B cell (primary cell): ENCODE measurements around the gene GPR85. TPM values are rescaled to one million over a fixed set of nuclear protein-coding genes. Genes with fewer than 3 reads are reported as not detected.

Experiments
- ATAC-seq: fragments of 200-7000 bp; cut with Tn5 transposase; one replicate; pipeline ENCODE4 v1.10.0; 2021; ENCODE audit warnings: low read depth, mild to moderate bottlenecking, moderate number of reproducible peaks, moderate library complexity
- CTCF ChIA-PET: fragments of 350-600 bp; sonication (Branson Sonifier 250); formaldehyde crosslinking; loops from one replicate; lab custom pipeline; 2021; ENCODE audit warnings: antibody characterized with exemption, inconsistent platforms; lab: Charles Lee
- POLR2A ChIA-PET: fragments of 350-600 bp; sonication (Branson Sonifier 250); formaldehyde crosslinking; loops from one replicate; lab custom pipeline; 2021; ENCODE audit warnings: antibody characterized with exemption; lab: Charles Lee
- DNase-seq: peaks from one replicate; pipeline ENCODE4 v3.0.0; 2013
- H2AFZ ChIP-seq: 2 replicates; pipeline ENCODE4 v1.6.1; 2012; ENCODE audit warnings: mild to moderate bottlenecking, low read depth, low read length; ENCODE audit not compliant: insufficient read depth, poor library complexity, severe bottlenecking
- H3K27ac ChIP-seq, 2 donors: 1 replicate in 1 of 2; 2 replicates in 1 of 2; pipeline ENCODE4 v1.5.1; 2012 to 2013; ENCODE audit warnings: low read length in 2 of 2, mild to moderate bottlenecking in 2 of 2, moderate library complexity in 1 of 2
- H3K27me3 ChIP-seq, 4 experiments: fragments of 200-600 bp in 1 of 4; sonication (generic) in 1 of 4; replicated peaks in 1 of 4; 1 replicate in 2 of 4; 2 replicates in 2 of 4; pipeline versions ENCODE4 v1.6.1 to v1.7.0; 2013 to 2016; ENCODE audit warnings: low read length in 3 of 4, mild to moderate bottlenecking in 2 of 4, mixed read lengths in 1 of 4, moderate library complexity in 1 of 4; ENCODE audit not compliant: insufficient read depth in 4 of 4, control insufficient read depth in 3 of 4; ENCODE audit errors: control extremely low read depth in 1 of 4
- H3K36me3 ChIP-seq, 2 experiments: replicated peaks in 1 of 2; 1 replicate in 1 of 2; 2 replicates in 1 of 2; pipeline versions ENCODE4 v1.6.1 to v1.7.1; 2013; ENCODE audit warnings: low read length in 1 of 2; ENCODE audit not compliant: insufficient read depth in 2 of 2, control insufficient read depth in 1 of 2; ENCODE audit errors: control extremely low read depth in 1 of 2, extremely low read depth in 1 of 2
- H3K4me1 ChIP-seq, 2 donors: fragments of 200-600 bp in 1 of 2; sonication (generic) in 1 of 2; 1 replicate in 1 of 2; 2 replicates in 1 of 2; pipeline versions ENCODE4 v1.5.1 to v1.6.1; 2013 to 2017; ENCODE audit warnings: low read length in 2 of 2; ENCODE audit not compliant: control insufficient read depth in 2 of 2, insufficient read depth in 2 of 2
- H3K4me2 ChIP-seq: replicated peaks from 2 replicates; pipeline ENCODE3; 2012; ENCODE audit warnings: mild to moderate bottlenecking, low read depth, low read length; ENCODE audit not compliant: poor library complexity, severe bottlenecking
- H3K4me3 ChIP-seq, 5 experiments: fragments of 200-600 bp in 1 of 5; sonication (generic) in 1 of 5; 1 replicate in 3 of 5; 2 replicates in 2 of 5; pipeline versions ENCODE4 v1.5.1 to v1.7.0; 2011 to 2016; ENCODE audit warnings: low read length in 4 of 5, mild to moderate bottlenecking in 4 of 5, low read depth in 2 of 5, control low read depth in 1 of 5, moderate library complexity in 1 of 5; ENCODE audit not compliant: insufficient read depth in 1 of 5; ENCODE audit errors: control extremely low read depth in 1 of 5, extremely low read depth in 1 of 5
- H3K79me2 ChIP-seq: fragments of 200-600 bp; sonication (generic); one replicate; pipeline ENCODE4 v1.6.0; 2016; ENCODE audit warnings: low read length; ENCODE audit not compliant: control insufficient read depth, insufficient read depth
- H3K9ac ChIP-seq: fragments of 200-600 bp; sonication (generic); 2 replicates; pipeline ENCODE4 v1.6.1; 2017; ENCODE audit warnings: mild to moderate bottlenecking, low read length, moderate library complexity
- H3K9me3 ChIP-seq, 3 donors: one replicate each; pipeline versions ENCODE4 v1.6.1 to v1.7.1; 2013; ENCODE audit warnings: low read length in 2 of 3; ENCODE audit not compliant: control insufficient read depth in 2 of 3, insufficient read depth in 1 of 3; ENCODE audit errors: control extremely low read depth in 1 of 3
- H4K20me1 ChIP-seq: 2 replicates; pipeline ENCODE4 v1.6.0; 2012; ENCODE audit warnings: mild to moderate bottlenecking, low read length; ENCODE audit not compliant: insufficient read depth, control insufficient read depth, poor library complexity, severe bottlenecking
- H3K27ac Mint-ChIP-seq: one replicate; pipeline ENCODE4 v1.8.0; 2021; ENCODE audit warnings: mixed read lengths
- H3K27me3 Mint-ChIP-seq: one replicate; pipeline ENCODE4 v1.8.0; 2021; ENCODE audit warnings: mixed read lengths
- H3K4me1 Mint-ChIP-seq: one replicate; pipeline ENCODE4 v1.8.0; 2021; ENCODE audit warnings: mixed read lengths
- H3K4me3 Mint-ChIP-seq: one replicate; pipeline ENCODE4 v1.8.0; 2021; ENCODE audit warnings: mixed read lengths
- H3K9me3 Mint-ChIP-seq: one replicate; pipeline ENCODE4 v1.8.0; 2022; ENCODE audit warnings: mixed read lengths; ENCODE audit not compliant: insufficient read depth
- EZH2 ChIP-seq: IDR thresholded peaks from 2 replicates; pipeline ENCODE4 v1.6.1; 2012; ENCODE audit warnings: borderline replicate concordance, low read depth, mild to moderate bottlenecking, moderate library complexity, low read length; ENCODE audit not compliant: insufficient read depth, poor library complexity, severe bottlenecking
- WGBS: methylation state at CpG from one replicate; pipeline ENCODE4 v1.1.5; 2013; ENCODE audit warnings: missing lambda C conversion rate; ENCODE audit not compliant: insufficient coverage; 5-methylcytosine and 5-hydroxymethylcytosine counted together
- intact Hi-C: fragments of 100-400 bp; cut with micrococcal nuclease; formaldehyde crosslinking; loops from one replicate; pipeline ENCODE4 v1.10.0; 2022
- polyA plus RNA-seq: library from polyadenylated mRNA; depleted of rRNA; stranded (reverse); fragments of >200 nt; gene quantifications from 2 replicates; pipeline ENCODE4 v1.2.3, GENCODE V29; 2012
- total RNA-seq, 2 donors: library from RNA; stranded (reverse); fragments of 120-200 nt in 1 of 2; gene quantifications; 1 replicate in 1 of 2; 2 replicates in 1 of 2; pipeline versions ENCODE4 v1.2.3 to v1.2.4, GENCODE V29; 2013 to 2022
- TF ChIP-seq, protein P1 (sequence below): fragments of 200-600 bp; IDR thresholded peaks from one replicate; pipeline ENCODE4 v1.8.0; 2022; ENCODE audit warnings: antibody characterized with exemption, mild to moderate bottlenecking

Gene GPR85
- total and polyA plus RNA-seq, 2 donors (not counting 1 experiment from before 2014, with no cell fraction given) = not detected

DNA sequence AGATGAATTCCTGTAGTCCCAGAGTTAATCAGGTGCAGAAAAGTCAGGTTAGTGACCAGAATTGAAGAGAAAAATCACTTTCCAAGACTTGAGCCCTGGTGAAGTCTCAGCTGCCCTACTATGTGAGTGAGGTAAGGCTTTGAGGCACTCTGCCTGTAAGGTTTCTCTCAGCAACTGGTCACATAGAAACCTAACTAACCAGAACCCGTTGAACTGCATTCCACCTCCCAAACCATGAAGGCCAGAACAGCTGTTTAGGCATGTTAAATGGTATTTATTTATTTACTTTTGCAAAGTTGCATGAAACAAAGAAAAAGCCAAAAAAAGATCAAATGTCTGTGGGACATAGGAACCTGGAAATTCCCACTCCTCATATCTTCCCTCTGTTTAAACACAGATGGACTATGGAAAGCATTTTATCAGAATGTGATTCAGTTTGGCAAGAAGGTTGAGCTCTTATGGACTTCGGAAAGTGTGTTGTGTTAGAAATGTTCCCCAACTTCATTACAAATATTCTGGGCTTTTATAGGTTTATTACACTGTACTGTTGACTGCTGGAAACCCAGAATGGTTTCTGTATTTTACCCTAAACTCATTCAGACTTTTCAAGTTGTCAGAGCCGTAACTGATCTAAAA is 12.8 kb upstream of the GPR85 start:
- peaks cover 29% of the 10 kb centered on the region for H3K27me3 Mint-ChIP-seq
- peaks cover 0 to 2% (median 0%) of the 10 kb centered on the region in 3 donors for H3K9me3 ChIP-seq
- no peaks in the 10 kb centered on the region for H4K20me1 ChIP-seq
- no peaks in the 10 kb centered on the region for H3K79me2 ChIP-seq
- no CpG with 5 or more reads among the region's 3 CpGs for WGBS
- ATAC-seq (no peak), DNase-seq (no peak)
- no peak overlapping the region for H3K27ac Mint-ChIP-seq
- H3K27me3 ChIP-seq = peaks cover 0 to 2% (median 0%) of the 10 kb centered on the region in 4 experiments
- no peak overlapping the region for H2AFZ ChIP-seq
- no peak overlapping the region for H3K4me3 ChIP-seq
- no peak overlapping the region for H3K4me3 Mint-ChIP-seq
- intact Hi-C loops = no loop called here
- no peaks in the 10 kb centered on the region for H3K4me1 Mint-ChIP-seq
- no peaks in the 10 kb centered on the region for H3K9me3 Mint-ChIP-seq
- no peaks in the 10 kb centered on the region for H3K4me1 ChIP-seq
- H3K27ac ChIP-seq = no peak overlapping the region
- H3K36me3 ChIP-seq = no peaks in the 10 kb centered on the region
- CTCF ChIA-PET = no interaction called here
- POLR2A ChIA-PET = no interaction called here
- H3K4me2 ChIP-seq = no peak overlapping the region
- TF ChIP-seq, protein P1, sequence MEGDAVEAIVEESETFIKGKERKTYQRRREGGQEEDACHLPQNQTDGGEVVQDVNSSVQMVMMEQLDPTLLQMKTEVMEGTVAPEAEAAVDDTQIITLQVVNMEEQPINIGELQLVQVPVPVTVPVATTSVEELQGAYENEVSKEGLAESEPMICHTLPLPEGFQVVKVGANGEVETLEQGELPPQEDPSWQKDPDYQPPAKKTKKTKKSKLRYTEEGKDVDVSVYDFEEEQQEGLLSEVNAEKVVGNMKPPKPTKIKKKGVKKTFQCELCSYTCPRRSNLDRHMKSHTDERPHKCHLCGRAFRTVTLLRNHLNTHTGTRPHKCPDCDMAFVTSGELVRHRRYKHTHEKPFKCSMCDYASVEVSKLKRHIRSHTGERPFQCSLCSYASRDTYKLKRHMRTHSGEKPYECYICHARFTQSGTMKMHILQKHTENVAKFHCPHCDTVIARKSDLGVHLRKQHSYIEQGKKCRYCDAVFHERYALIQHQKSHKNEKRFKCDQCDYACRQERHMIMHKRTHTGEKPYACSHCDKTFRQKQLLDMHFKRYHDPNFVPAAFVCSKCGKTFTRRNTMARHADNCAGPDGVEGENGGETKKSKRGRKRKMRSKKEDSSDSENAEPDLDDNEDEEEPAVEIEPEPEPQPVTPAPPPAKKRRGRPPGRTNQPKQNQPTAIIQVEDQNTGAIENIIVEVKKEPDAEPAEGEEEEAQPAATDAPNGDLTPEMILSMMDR = no peak
- TF ChIP-seq EZH2 = no peak
- no peak overlapping the region for H3K9ac ChIP-seq

DNA sequence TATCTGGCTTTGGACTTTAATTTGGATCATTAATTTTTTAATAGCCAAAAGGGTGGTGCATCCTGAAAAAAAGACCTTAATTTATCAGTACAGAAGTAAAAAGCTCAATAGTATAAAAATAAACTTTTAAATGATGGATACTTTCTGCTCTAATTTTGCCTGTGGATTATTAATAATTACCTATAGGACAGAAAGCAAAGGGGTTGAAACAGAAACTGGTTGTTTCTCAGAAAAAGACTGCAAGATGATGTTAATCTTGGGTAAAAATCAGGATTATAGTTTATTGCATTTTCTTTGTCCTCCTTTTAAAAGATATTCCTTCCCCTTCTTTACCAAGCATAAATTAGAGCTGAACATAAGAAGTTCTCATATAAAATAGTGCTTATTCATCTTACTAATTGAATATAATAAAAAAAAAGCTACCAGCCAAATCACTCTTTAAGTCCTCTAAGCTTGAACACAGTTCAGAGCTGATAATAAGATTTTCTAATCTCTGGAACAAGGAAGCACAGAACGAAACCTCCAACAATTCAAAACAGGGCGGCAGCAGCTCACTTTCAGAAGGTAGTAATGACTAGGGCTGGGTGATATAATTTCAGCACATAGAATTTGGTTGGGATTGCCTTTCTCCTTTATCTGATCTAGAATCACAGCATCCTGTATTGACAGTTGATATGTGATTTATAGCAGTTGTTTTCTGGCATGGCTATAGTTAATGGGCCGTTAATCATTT is 8.1 kb upstream of the GPR85 start:
- no peaks in the 10 kb centered on the region for H3K79me2 ChIP-seq
- no CpG with 5 or more reads among the region's 3 CpGs for WGBS
- H3K4me2 ChIP-seq = no peak overlapping the region
- H3K27me3 ChIP-seq = peaks cover 0 to 4% (median 2%) of the 10 kb centered on the region in 4 experiments
- Mint-ChIP-seq H3K4me1 (no peaks in the 10 kb centered on the region), H3K4me3 (no peak overlapping the region), H3K27me3 (peaks cover 17% of the 10 kb centered on the region), H3K9me3 (no peaks in the 10 kb centered on the region), H3K27ac (no peak overlapping the region)
- no peak for TF ChIP-seq EZH2
- TF ChIP-seq, protein P1 = no peak
- H3K4me1 ChIP-seq = no peaks in the 10 kb centered on the region
- no peaks in the 10 kb centered on the region for H4K20me1 ChIP-seq
- no peaks in the 10 kb centered on the region for H3K36me3 ChIP-seq
- H3K27ac ChIP-seq = no peak overlapping the region
- DNase-seq (no peak), ATAC-seq (no peak)
- no peak overlapping the region for H3K4me3 ChIP-seq
- H3K9ac ChIP-seq = no peak overlapping the region
- H2AFZ ChIP-seq = no peak overlapping the region
- intact Hi-C loops = no loop called here
- CTCF ChIA-PET = no interaction called here
- POLR2A ChIA-PET = no interaction called here
- no peaks in the 10 kb centered on the region for H3K9me3 ChIP-seq
